DOHH2 (cell line): ENCODE data around the gene BMS1.
"Not testable (repeated sequence)": the region's sequence is repeated elsewhere in the genome, so short reads cannot be mapped to it uniquely, and the experiment has no call there.

Experiments
- H3F3A ChIP-seq: fragments of 200-600 bp; sonication (generic), shearing (Covaris generic); 2 replicates; pipeline ENCODE4 v1.6.0; 2016; ENCODE audit warnings: antibody characterized with exemption, mild to moderate bottlenecking; ENCODE audit not compliant: control insufficient read depth, insufficient read depth
- H3K27ac ChIP-seq: fragments of 200-600 bp; sonication (generic); 2 replicates; pipeline ENCODE4 v1.5.1; 2014; ENCODE audit warnings: low read depth, mild to moderate bottlenecking, low read length, moderate library complexity
- H3K27me3 ChIP-seq: fragments of 200-600 bp; sonication (generic); 2 replicates; pipeline ENCODE4 v1.6.1; 2014; ENCODE audit warnings: mild to moderate bottlenecking, low read length, mixed read lengths; ENCODE audit not compliant: control insufficient read depth
- H3K36me3 ChIP-seq: fragments of 200-600 bp; sonication (generic); 2 replicates; pipeline ENCODE4 v1.6.1; 2014; ENCODE audit warnings: mild to moderate bottlenecking, low read length, moderate library complexity, mixed read lengths; ENCODE audit not compliant: control insufficient read depth
- H3K4me1 ChIP-seq: fragments of 200-600 bp; sonication (generic); 2 replicates; pipeline ENCODE4 v1.6.1; 2014; ENCODE audit warnings: mild to moderate bottlenecking, low read length, mixed read lengths; ENCODE audit not compliant: control insufficient read depth
- H3K4me2 ChIP-seq: fragments of 200-600 bp; sonication (generic); 2 replicates; pipeline ENCODE4 v1.6.0; 2014; ENCODE audit warnings: mild to moderate bottlenecking, low read length, moderate library complexity
- H3K4me3 ChIP-seq: fragments of 200-600 bp; sonication (generic); 2 replicates; pipeline ENCODE4 v1.5.1; 2014; ENCODE audit warnings: mild to moderate bottlenecking, low read length, mixed read lengths
- H3K79me2 ChIP-seq: fragments of 200-600 bp; sonication (generic); 2 replicates; pipeline ENCODE4 v1.6.1; 2014; ENCODE audit warnings: mild to moderate bottlenecking, low read length, mixed read lengths; ENCODE audit not compliant: control insufficient read depth
- H3K9me2 ChIP-seq: fragments of 200-600 bp; sonication (generic); replicated peaks from 2 replicates; pipeline ENCODE4 v1.6.1; 2014; ENCODE audit warnings: mild to moderate bottlenecking, low read length, mixed read lengths; ENCODE audit not compliant: control insufficient read depth
- H3K9me3 ChIP-seq: fragments of 200-600 bp; sonication (generic); 2 replicates; pipeline ENCODE4 v1.6.1; 2014; ENCODE audit warnings: antibody characterized with exemption, low read length, mixed read lengths; ENCODE audit not compliant: control insufficient read depth, insufficient read depth
- H4K20me1 ChIP-seq: fragments of 200-600 bp; sonication (generic); 2 replicates; pipeline ENCODE4 v1.6.0; 2014; ENCODE audit warnings: low read depth, mild to moderate bottlenecking, antibody characterized with exemption, low read length, moderate library complexity; ENCODE audit not compliant: control insufficient read depth, insufficient read depth
- EZH2phosphoT487 ChIP-seq: fragments of 200-600 bp; sonication (generic); IDR thresholded peaks from 2 replicates; pipeline ENCODE4 v1.6.1; 2017; ENCODE audit warnings: borderline replicate concordance, mild to moderate bottlenecking, antibody characterized with exemption, low read length, moderate library complexity, mixed read lengths
- TF ChIP-seq, protein P1 (sequence below): fragments of 200-600 bp; sonication (generic); IDR thresholded peaks from one replicate; pipeline ENCODE4 v1.5.1; 2014; ENCODE audit warnings: antibody characterized with exemption, mild to moderate bottlenecking, low read depth, low read length; ENCODE audit not compliant: poor library complexity, severe bottlenecking

The BMS1 gene

DNA sequence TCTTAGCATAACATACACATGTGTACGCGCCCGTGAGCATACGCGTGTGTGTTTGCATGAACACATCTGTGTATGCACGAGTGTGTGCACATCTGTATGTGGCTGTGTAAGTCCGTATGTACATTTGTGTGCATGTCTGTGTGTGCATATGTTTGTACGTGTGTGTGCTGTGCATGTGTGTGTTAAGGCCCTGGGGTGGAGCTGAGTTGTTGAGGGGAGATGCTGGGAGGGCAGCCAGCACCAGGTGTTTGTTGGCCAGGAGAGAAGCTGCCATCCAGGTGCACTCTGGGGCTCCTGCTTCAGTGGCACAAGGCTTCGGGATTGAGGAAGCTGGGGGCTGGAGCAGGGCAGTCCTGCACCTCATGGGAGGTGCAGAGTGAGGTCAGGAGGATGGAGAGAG, 85.0 kb downstream of the BMS1 start:
- Histone ChIP-seq H3K9me3 (no peaks in the 10 kb centered on the region), H3K36me3 (no peaks in the 10 kb centered on the region), H3K9me2 (no peaks in the 10 kb centered on the region), H4K20me1 (no peaks in the 10 kb centered on the region), H3K79me2 (no peaks in the 10 kb centered on the region), H3K27me3 (no peaks in the 10 kb centered on the region), H3K4me2 (no peak overlapping the region), H3F3A (no peaks in the 10 kb centered on the region), H3K27ac (no peak overlapping the region), H3K4me1 (no peaks in the 10 kb centered on the region), H3K4me3 (no peak overlapping the region)
- TF ChIP-seq EZH2phosphoT487: no peak
- TF ChIP-seq, protein P1, sequence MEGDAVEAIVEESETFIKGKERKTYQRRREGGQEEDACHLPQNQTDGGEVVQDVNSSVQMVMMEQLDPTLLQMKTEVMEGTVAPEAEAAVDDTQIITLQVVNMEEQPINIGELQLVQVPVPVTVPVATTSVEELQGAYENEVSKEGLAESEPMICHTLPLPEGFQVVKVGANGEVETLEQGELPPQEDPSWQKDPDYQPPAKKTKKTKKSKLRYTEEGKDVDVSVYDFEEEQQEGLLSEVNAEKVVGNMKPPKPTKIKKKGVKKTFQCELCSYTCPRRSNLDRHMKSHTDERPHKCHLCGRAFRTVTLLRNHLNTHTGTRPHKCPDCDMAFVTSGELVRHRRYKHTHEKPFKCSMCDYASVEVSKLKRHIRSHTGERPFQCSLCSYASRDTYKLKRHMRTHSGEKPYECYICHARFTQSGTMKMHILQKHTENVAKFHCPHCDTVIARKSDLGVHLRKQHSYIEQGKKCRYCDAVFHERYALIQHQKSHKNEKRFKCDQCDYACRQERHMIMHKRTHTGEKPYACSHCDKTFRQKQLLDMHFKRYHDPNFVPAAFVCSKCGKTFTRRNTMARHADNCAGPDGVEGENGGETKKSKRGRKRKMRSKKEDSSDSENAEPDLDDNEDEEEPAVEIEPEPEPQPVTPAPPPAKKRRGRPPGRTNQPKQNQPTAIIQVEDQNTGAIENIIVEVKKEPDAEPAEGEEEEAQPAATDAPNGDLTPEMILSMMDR: no peak

DNA sequence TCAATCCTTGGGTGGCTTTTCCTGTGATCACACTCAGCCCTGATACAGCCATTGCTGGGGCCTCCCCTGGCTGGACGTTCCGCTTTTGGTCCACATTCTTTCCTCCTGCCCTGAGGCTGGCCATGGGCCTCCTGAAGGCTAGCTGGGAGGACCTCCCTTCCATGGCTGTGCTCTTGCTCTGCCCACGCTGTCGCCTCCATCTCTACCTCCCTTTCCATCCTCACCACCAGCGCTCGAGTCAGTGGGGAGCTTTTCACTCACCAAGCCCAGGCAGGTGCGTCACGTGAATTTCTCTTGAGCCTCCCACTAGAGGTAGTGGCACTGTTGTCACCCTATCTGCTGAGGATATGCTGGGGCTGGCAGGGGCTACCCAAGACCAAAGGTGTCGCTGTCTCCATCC, 85.9 kb downstream of the BMS1 start:
- no peaks in the 10 kb centered on the region for H3F3A ChIP-seq
- H3K9me2 ChIP-seq: no peaks in the 10 kb centered on the region
- H3K36me3 ChIP-seq: no peaks in the 10 kb centered on the region
- no peaks in the 10 kb centered on the region for H3K27me3 ChIP-seq
- no peaks in the 10 kb centered on the region for H3K9me3 ChIP-seq
- no peaks in the 10 kb centered on the region for H3K79me2 ChIP-seq
- TF ChIP-seq EZH2phosphoT487: no peak
- TF ChIP-seq, protein P1: no peak
- no peak overlapping the region for H3K27ac ChIP-seq
- H3K4me2 ChIP-seq: no peak overlapping the region
- H4K20me1 ChIP-seq: no peaks in the 10 kb centered on the region
- H3K4me3 ChIP-seq: no peak overlapping the region
- H3K4me1 ChIP-seq: no peaks in the 10 kb centered on the region

GRCh38 chr10:42869977-42870350, 87.4 kb downstream of the BMS1 start:
- TF ChIP-seq EZH2phosphoT487: no peak
- TF ChIP-seq, protein P1: no peak
- no peaks in the 10 kb centered on the region for H3K9me2 ChIP-seq

GRCh38 chr10:42871138-42871641, 88.6 kb downstream of the BMS1 start:
- not testable (repeated sequence) for H3K27ac ChIP-seq, H3K4me3 ChIP-seq, H3K79me2 ChIP-seq, H4K20me1 ChIP-seq, H3K4me2 ChIP-seq, H3F3A ChIP-seq, H3K9me2 ChIP-seq, H3K36me3 ChIP-seq, H3K9me3 ChIP-seq, H3K4me1 ChIP-seq, H3K27me3 ChIP-seq

More at GRCh38 chr10:42869977-42870350, 87.4 kb downstream of the BMS1 start:
- Histone ChIP-seq H3K4me3 (no peak overlapping the region), H3K4me2 (no peak overlapping the region), H3K9me3 (no peaks in the 10 kb centered on the region), H4K20me1 (no peaks in the 10 kb centered on the region), H3K27ac (no peak overlapping the region), H3K4me1 (no peaks in the 10 kb centered on the region), H3K27me3 (no peaks in the 10 kb centered on the region), H3F3A (no peaks in the 10 kb centered on the region), H3K36me3 (no peaks in the 10 kb centered on the region), H3K79me2 (no peaks in the 10 kb centered on the region)
